SK-N-SH (cell line): ENCODE data around the gene KMT5C. TPM values are rescaled to one million over a fixed set of nuclear protein-coding genes. Genes with fewer than 3 reads are reported as not detected.

ENCODE experiments used
- CTCF ChIA-PET: fragments of 300-600, 350-600 bp; formaldehyde crosslinking; extraction: SDS; loops from one replicate; lab custom pipeline; 2021; lab: Yijun Ruan, JAX
- POLR2A ChIA-PET: fragments of 350-600 bp; sonication (Branson Sonifier 250); formaldehyde crosslinking; extraction: SDS; loops from one replicate; lab custom pipeline; 2020; ENCODE audit warnings: antibody characterized with exemption, inconsistent platforms; lab: Yijun Ruan, JAX
- DNase-seq: peaks from one replicate; pipeline ENCODE4 v3.0.0; 2012
- H2AFZ ChIP-seq: fragments of 200-600 bp; sonication (generic); 2 replicates; pipeline ENCODE4 v1.8.1; 2016; ENCODE audit warnings: antibody characterized with exemption, mild to moderate bottlenecking, low read depth
- H3F3A ChIP-seq: fragments of 200-600 bp; sonication (generic); replicated peaks from 2 replicates; pipeline ENCODE3; 2016; ENCODE audit warnings: antibody characterized with exemption, mild to moderate bottlenecking; ENCODE audit not compliant: insufficient read depth
- H3K27ac ChIP-seq, 2 experiments: fragments of 200-500 bp in 1 of 2; fragments of 200-600 bp in 1 of 2; sonication (Bioruptor generic) in 1 of 2; sonication (generic), shearing (Covaris generic) in 1 of 2; 2 replicates each; pipeline versions ENCODE4 v1.5.1 to v1.6.1; 2014 to 2016; ENCODE audit warnings: low read depth in 2 of 2, inconsistent platforms in 1 of 2, low read length in 1 of 2, mild to moderate bottlenecking in 1 of 2, mixed read lengths in 1 of 2
- H3K27me3 ChIP-seq: fragments of 200-600 bp; sonication (generic), shearing (Covaris generic); 2 replicates; pipeline ENCODE4 v1.6.1; 2016; ENCODE audit warnings: mixed run types; ENCODE audit not compliant: insufficient read depth
- H3K36me3 ChIP-seq, 2 experiments: fragments of 200-500 bp in 1 of 2; fragments of 200-600 bp in 1 of 2; sonication (Bioruptor generic) in 1 of 2; sonication (generic) in 1 of 2; replicated peaks in 1 of 2; 2 replicates each; pipeline versions ENCODE3 to v1.5.1; 2014 to 2016; ENCODE audit warnings: low read length in 1 of 2, mild to moderate bottlenecking in 1 of 2; ENCODE audit not compliant: insufficient read depth in 2 of 2, control insufficient read depth in 1 of 2
- H3K4me1 ChIP-seq, 2 experiments: fragments of 200-500 bp in 1 of 2; fragments of 200-600 bp in 1 of 2; sonication (Bioruptor generic) in 1 of 2; sonication (generic), shearing (Covaris generic) in 1 of 2; 2 replicates each; pipeline versions ENCODE4 v1.5.1 to v1.6.1; 2014 to 2016; ENCODE audit warnings: low read depth in 1 of 2, low read length in 1 of 2, mixed run types in 1 of 2; ENCODE audit not compliant: insufficient read depth in 2 of 2, control insufficient read depth in 1 of 2
- H3K4me2 ChIP-seq: fragments of 200-600 bp; sonication (generic), shearing (Covaris generic); 2 replicates; pipeline ENCODE4 v1.6.1; 2017; ENCODE audit warnings: mixed run types
- H3K4me3 ChIP-seq, 2 experiments: fragments of 200-500 bp in 1 of 2; fragments of 200-600 bp in 1 of 2; sonication (Bioruptor generic) in 1 of 2; sonication (generic), shearing (Covaris generic) in 1 of 2; 2 replicates each; pipeline versions ENCODE4 v1.5.1 to v1.8.1; 2014 to 2016; ENCODE audit warnings: low read depth in 2 of 2, inconsistent platforms in 1 of 2, low read length in 1 of 2, mild to moderate bottlenecking in 1 of 2, mixed read lengths in 1 of 2, moderate library complexity in 1 of 2
- H3K79me2 ChIP-seq: fragments of 200-600 bp; sonication (generic); 2 replicates; pipeline ENCODE4 v1.8.1; 2017; ENCODE audit warnings: mild to moderate bottlenecking; ENCODE audit not compliant: insufficient read depth
- H3K9ac ChIP-seq: fragments of 200-600 bp; sonication (generic); 2 replicates; pipeline ENCODE4 v1.6.1; 2017; ENCODE audit warnings: mixed run types
- H3K9me2 ChIP-seq: fragments of 200-600 bp; sonication (generic); 2 replicates; pipeline ENCODE4 v1.6.1; 2017; ENCODE audit warnings: mixed run types
- H3K9me3 ChIP-seq: fragments of 200-600 bp; sonication (generic); 2 replicates; pipeline ENCODE4 v1.6.1; 2017; ENCODE audit warnings: mixed run types, mild to moderate bottlenecking, moderate library complexity
- H4K20me1 ChIP-seq: fragments of 200-600 bp; sonication (generic); 2 replicates; pipeline ENCODE4 v1.6.1; 2017; ENCODE audit warnings: mild to moderate bottlenecking, mixed run types; ENCODE audit not compliant: insufficient read depth
- CTCF ChIP-seq: fragments of 200-600 bp; sonication (generic); IDR thresholded peaks from 2 replicates; pipeline ENCODE4 v1.6.1; 2017; ENCODE audit warnings: antibody characterized with exemption, mild to moderate bottlenecking, moderate library complexity
- FOSL2 ChIP-seq: IDR thresholded peaks from 2 replicates; pipeline ENCODE4 v1.4.0; 2012; ENCODE audit warnings: low read depth, mild to moderate bottlenecking, moderate library complexity, borderline replicate concordance
- IRF3 ChIP-seq: fragments of 150-350 bp; IDR thresholded peaks from 2 replicates; pipeline ENCODE4 v1.6.1; 2016; ENCODE audit warnings: mild to moderate bottlenecking, low read depth, low read length
- JUND ChIP-seq: IDR thresholded peaks from 2 replicates; pipeline ENCODE4 v1.4.0; 2012
- MAX ChIP-seq: IDR thresholded peaks from 2 replicates; pipeline ENCODE4 v1.4.0; 2012; ENCODE audit warnings: low read depth
- MEF2A ChIP-seq: IDR thresholded peaks from 2 replicates; pipeline ENCODE4 v1.4.0; 2012; ENCODE audit warnings: low read depth, borderline replicate concordance
- NFIC ChIP-seq: IDR thresholded peaks from 2 replicates; pipeline ENCODE4 v1.4.0; 2012; ENCODE audit warnings: borderline replicate concordance
- NRF1 ChIP-seq: IDR thresholded peaks from 2 replicates; pipeline ENCODE4 v1.6.1; 2012; ENCODE audit warnings: low read depth, mild to moderate bottlenecking, low read length
- POLR2AphosphoS5 ChIP-seq: IDR thresholded peaks from 2 replicates; pipeline ENCODE4 v1.6.1; 2012; ENCODE audit warnings: low read depth, low read length
- RCOR1 ChIP-seq: fragments of 150-350 bp; IDR thresholded peaks from 2 replicates; pipeline ENCODE4 v1.6.1; 2017; ENCODE audit warnings: antibody characterized with exemption, low read length
- RFX5 ChIP-seq: IDR thresholded peaks from 2 replicates; pipeline ENCODE4 v1.6.1; 2012; ENCODE audit warnings: mild to moderate bottlenecking, improper control_type of control experiment, low read length
- RXRA ChIP-seq: IDR thresholded peaks from 2 replicates; pipeline ENCODE4 v1.4.0; 2012; ENCODE audit warnings: low read depth, mild to moderate bottlenecking, borderline replicate concordance
- SMC3 ChIP-seq: IDR thresholded peaks from 2 replicates; pipeline ENCODE4 v1.6.1; 2012; ENCODE audit warnings: low read depth, low read length, improper control_type of control experiment
- USF1 ChIP-seq: IDR thresholded peaks from 2 replicates; pipeline ENCODE4 v1.4.0; 2012; ENCODE audit warnings: low read depth, borderline replicate concordance
- WGBS: methylation state at CpG from one replicate; pipeline ENCODE4 v1.1.6; 2017; ENCODE audit warnings: low lambda C conversion rate; 5-methylcytosine and 5-hydroxymethylcytosine counted together
- polyA plus RNA-seq, 3 experiments: library from polyadenylated mRNA; depleted of rRNA; stranded (reverse); fragments of >200 nt; gene quantifications; 2 replicates each; pipeline ENCODE4 v1.2.3, GENCODE V29; 2012

The KMT5C gene
- polyA plus RNA-seq, 1 of the 3 experiments (the other 2 are of a cell fraction) = 14.0 TPM

GRCh38 chr19:55312621-55313512, 26.8 kb upstream of the KMT5C start (continued):
- TF ChIP-seq NFIC = no peak
- TF ChIP-seq RCOR1 = no peak
- TF ChIP-seq MEF2A = no peak
- TF ChIP-seq JUND = no peak
- no peak for TF ChIP-seq RXRA
- TF ChIP-seq USF1 = no peak
- TF ChIP-seq SMC3 = no peak
- no peak for TF ChIP-seq MAX

GRCh38 chr19:55314396-55314795, 25.3 kb upstream of the KMT5C start:
- no peaks in the 10 kb centered on the region for H3K27me3 ChIP-seq
- no peaks in the 10 kb centered on the region for H3K4me1 ChIP-seq
- TF ChIP-seq USF1 = no peak
- TF ChIP-seq RFX5 = no peak
- no peak for TF ChIP-seq FOSL2
- no peak for TF ChIP-seq POLR2AphosphoS5
- TF ChIP-seq IRF3 = no peak
- TF ChIP-seq CTCF = no peak
- TF ChIP-seq NRF1 = no peak
- no peak for TF ChIP-seq RXRA
- TF ChIP-seq JUND = no peak
- no peak overlapping the region for H3K4me3 ChIP-seq
- ChIA-PET POLR2A (no interaction called here), CTCF (interaction anchor here (7.7 kb wide), 1 partner anchor 12 kb away, joined by 46 read pairs; no protein-coding TSS in a partner anchor)
- 86% methylated on average over 8 of the region's 8 CpGs for WGBS
- no peaks in the 10 kb centered on the region for H3K9me2 ChIP-seq
- no peaks in the 10 kb centered on the region for H3K9me3 ChIP-seq
- no peak overlapping the region for H2AFZ ChIP-seq
- H3K4me2 ChIP-seq = no peak overlapping the region
- H3K27ac ChIP-seq = no peak overlapping the region
- H3K79me2 ChIP-seq = no peaks in the 10 kb centered on the region
- peak; percentile 19 for DNase-seq
- no peaks in the 10 kb centered on the region for H3F3A ChIP-seq
- no peaks in the 10 kb centered on the region for H4K20me1 ChIP-seq
- peaks cover 1 to 4% of the 10 kb centered on the region in 2 experiments for H3K36me3 ChIP-seq
- no peak overlapping the region for H3K9ac ChIP-seq
